ENCODE data around the gene FCF1. TPM values are rescaled to one million over a fixed set of nuclear protein-coding genes. Genes with fewer than 3 reads are reported as not detected.

The FCF1 gene
- total RNA-seq, 1 experiment from 2014 or later = 61.6 TPM

DNA sequence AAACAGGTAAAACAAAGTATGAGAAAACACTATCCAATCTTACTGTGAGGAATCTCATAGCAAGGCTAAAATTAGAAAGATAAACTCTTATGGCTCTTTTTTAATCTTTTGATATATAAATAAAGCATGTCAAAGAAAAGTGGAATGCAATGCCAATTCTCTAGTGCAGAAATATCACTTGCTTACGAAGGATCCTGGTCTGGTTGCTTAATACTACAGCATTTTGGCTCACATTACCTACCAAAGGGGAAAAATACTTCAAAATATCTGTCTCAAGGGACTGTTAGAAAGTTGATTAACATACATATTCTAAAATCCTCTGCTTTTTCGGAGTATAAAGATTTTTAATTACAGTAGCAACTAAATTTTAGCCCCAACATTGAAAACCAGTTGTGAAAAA, 21.5 kb upstream of the FCF1 start (continued):
- TF ChIP-seq NFE2L1 (CRISPR knock-in tag; IDR thresholded peaks at IDR 0.05) (no peak), ZNF671 (CRISPR knock-in tag; IDR thresholded peaks at IDR 0.05) (no peak), ZNF219 (CRISPR knock-in tag; IDR thresholded peaks at IDR 0.05; ENCODE audit: borderline replicate concordance) (no peak)

DNA sequence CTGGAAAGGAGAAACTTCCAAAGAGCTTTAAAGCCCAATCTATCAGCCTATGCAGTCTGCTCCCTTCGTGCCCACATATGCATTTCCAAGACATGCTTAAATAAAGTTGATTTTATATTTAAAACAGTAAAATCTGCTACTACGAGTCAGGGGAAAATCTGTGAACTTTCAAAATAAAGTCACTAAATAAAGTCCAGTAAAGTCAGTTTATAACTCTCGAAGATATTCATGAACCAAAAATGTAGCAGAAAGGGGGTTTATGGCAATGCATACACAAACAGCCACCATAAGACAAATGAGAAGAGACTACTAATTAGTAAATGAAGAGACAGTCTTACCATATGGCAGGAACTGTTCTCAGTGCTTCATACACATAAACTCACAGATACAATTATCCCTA, 19.8 kb upstream of the FCF1 start:
- no peak overlapping the region for H3K4me3 Mint-ChIP-seq
- CTCF ChIA-PET = no interaction called here
- peaks cover 21% of the 10 kb centered on the region for H3K36me3 Mint-ChIP-seq
- no peak overlapping the region for H3K27ac Mint-ChIP-seq
- H3K9me3 Mint-ChIP-seq = no peaks in the 10 kb centered on the region
- H3K4me1 Mint-ChIP-seq = no peaks in the 10 kb centered on the region
- TF ChIP-seq IRF2 (CRISPR knock-in tag; IDR thresholded peaks at IDR 0.05; ENCODE audit: borderline replicate concordance, low read depth) = no peak
- TF ChIP-seq ESRRA (CRISPR knock-in tag; IDR thresholded peaks at IDR 0.05; ENCODE audit: borderline replicate concordance) = no peak
- TF ChIP-seq ZBTB21 (CRISPR knock-in tag; IDR thresholded peaks at IDR 0.05; ENCODE audit: borderline replicate concordance) = no peak
- TF ChIP-seq OVOL2 (CRISPR knock-in tag; IDR thresholded peaks at IDR 0.05; ENCODE audit: borderline replicate concordance) = no peak
- TF ChIP-seq, protein P1, sequence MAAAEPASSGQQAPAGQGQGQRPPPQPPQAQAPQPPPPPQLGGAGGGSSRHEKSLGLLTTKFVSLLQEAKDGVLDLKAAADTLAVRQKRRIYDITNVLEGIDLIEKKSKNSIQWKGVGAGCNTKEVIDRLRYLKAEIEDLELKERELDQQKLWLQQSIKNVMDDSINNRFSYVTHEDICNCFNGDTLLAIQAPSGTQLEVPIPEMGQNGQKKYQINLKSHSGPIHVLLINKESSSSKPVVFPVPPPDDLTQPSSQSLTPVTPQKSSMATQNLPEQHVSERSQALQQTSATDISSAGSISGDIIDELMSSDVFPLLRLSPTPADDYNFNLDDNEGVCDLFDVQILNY (CRISPR knock-in tag; IDR thresholded peaks at IDR 0.05) = no peak
- no peak for TF ChIP-seq MYBL2 (CRISPR knock-in tag; IDR thresholded peaks at IDR 0.05)
- no peak for TF ChIP-seq GRHL2 (CRISPR knock-in tag; IDR thresholded peaks at IDR 0.05; ENCODE audit: insufficient replicate concordance, severe bottlenecking)
- TF ChIP-seq, protein P2, sequence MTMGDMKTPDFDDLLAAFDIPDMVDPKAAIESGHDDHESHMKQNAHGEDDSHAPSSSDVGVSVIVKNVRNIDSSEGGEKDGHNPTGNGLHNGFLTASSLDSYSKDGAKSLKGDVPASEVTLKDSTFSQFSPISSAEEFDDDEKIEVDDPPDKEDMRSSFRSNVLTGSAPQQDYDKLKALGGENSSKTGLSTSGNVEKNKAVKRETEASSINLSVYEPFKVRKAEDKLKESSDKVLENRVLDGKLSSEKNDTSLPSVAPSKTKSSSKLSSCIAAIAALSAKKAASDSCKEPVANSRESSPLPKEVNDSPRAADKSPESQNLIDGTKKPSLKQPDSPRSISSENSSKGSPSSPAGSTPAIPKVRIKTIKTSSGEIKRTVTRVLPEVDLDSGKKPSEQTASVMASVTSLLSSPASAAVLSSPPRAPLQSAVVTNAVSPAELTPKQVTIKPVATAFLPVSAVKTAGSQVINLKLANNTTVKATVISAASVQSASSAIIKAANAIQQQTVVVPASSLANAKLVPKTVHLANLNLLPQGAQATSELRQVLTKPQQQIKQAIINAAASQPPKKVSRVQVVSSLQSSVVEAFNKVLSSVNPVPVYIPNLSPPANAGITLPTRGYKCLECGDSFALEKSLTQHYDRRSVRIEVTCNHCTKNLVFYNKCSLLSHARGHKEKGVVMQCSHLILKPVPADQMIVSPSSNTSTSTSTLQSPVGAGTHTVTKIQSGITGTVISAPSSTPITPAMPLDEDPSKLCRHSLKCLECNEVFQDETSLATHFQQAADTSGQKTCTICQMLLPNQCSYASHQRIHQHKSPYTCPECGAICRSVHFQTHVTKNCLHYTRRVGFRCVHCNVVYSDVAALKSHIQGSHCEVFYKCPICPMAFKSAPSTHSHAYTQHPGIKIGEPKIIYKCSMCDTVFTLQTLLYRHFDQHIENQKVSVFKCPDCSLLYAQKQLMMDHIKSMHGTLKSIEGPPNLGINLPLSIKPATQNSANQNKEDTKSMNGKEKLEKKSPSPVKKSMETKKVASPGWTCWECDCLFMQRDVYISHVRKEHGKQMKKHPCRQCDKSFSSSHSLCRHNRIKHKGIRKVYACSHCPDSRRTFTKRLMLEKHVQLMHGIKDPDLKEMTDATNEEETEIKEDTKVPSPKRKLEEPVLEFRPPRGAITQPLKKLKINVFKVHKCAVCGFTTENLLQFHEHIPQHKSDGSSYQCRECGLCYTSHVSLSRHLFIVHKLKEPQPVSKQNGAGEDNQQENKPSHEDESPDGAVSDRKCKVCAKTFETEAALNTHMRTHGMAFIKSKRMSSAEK (CRISPR knock-in tag; IDR thresholded peaks at IDR 0.05; ENCODE audit: borderline replicate concordance) = no peak
- TF ChIP-seq EMX1 (CRISPR knock-in tag; IDR thresholded peaks at IDR 0.05) = no peak
- TF ChIP-seq, protein P3, sequence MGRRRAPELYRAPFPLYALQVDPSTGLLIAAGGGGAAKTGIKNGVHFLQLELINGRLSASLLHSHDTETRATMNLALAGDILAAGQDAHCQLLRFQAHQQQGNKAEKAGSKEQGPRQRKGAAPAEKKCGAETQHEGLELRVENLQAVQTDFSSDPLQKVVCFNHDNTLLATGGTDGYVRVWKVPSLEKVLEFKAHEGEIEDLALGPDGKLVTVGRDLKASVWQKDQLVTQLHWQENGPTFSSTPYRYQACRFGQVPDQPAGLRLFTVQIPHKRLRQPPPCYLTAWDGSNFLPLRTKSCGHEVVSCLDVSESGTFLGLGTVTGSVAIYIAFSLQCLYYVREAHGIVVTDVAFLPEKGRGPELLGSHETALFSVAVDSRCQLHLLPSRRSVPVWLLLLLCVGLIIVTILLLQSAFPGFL (CRISPR knock-in tag; IDR thresholded peaks at IDR 0.05; ENCODE audit: borderline replicate concordance) = no peak
- TF ChIP-seq, protein P4, sequence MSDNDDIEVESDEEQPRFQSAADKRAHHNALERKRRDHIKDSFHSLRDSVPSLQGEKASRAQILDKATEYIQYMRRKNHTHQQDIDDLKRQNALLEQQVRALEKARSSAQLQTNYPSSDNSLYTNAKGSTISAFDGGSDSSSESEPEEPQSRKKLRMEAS (CRISPR knock-in tag; IDR thresholded peaks at IDR 0.05) = no peak
- TF ChIP-seq, protein P5, sequence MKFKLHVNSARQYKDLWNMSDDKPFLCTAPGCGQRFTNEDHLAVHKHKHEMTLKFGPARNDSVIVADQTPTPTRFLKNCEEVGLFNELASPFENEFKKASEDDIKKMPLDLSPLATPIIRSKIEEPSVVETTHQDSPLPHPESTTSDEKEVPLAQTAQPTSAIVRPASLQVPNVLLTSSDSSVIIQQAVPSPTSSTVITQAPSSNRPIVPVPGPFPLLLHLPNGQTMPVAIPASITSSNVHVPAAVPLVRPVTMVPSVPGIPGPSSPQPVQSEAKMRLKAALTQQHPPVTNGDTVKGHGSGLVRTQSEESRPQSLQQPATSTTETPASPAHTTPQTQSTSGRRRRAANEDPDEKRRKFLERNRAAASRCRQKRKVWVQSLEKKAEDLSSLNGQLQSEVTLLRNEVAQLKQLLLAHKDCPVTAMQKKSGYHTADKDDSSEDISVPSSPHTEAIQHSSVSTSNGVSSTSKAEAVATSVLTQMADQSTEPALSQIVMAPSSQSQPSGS (CRISPR knock-in tag; IDR thresholded peaks at IDR 0.05; ENCODE audit: borderline replicate concordance, low read depth) = no peak
- TF ChIP-seq SP1 (CRISPR knock-in tag; conservative IDR thresholded peaks at IDR 0.05) = no peak
- TF ChIP-seq ZNF416 (CRISPR knock-in tag; IDR thresholded peaks at IDR 0.05) = no peak
- TF ChIP-seq ZNF317 (CRISPR knock-in tag; IDR thresholded peaks at IDR 0.05; ENCODE audit: borderline replicate concordance, low read depth) = no peak
- TF ChIP-seq GTF2I (CRISPR knock-in tag; conservative IDR thresholded peaks at IDR 0.05) = no peak
- no peak for TF ChIP-seq CBFB (CRISPR knock-in tag; IDR thresholded peaks at IDR 0.05; ENCODE audit: low read depth)
- TF ChIP-seq ELF4 (CRISPR knock-in tag; IDR thresholded peaks at IDR 0.05; ENCODE audit: low read depth) = no peak
- POLR2A ChIA-PET = no interaction called here
- ATAC-seq (no peak), DNase-seq (ENCODE audit: low spot score) (no peak)
- H3K27me3 Mint-ChIP-seq (ENCODE audit: low read depth) = no peaks in the 10 kb centered on the region
